HCT116 (cell line): ENCODE measurements around the gene CAMTA2.

ENCODE experiments used
- CEBPB ChIP-seq: IDR thresholded peaks from 2 replicates; pipeline ENCODE4 v1.6.1; 2012; ENCODE audit warnings: low read depth
- EZH2 ChIP-seq: fragments of 200-600 bp; sonication (generic); IDR thresholded peaks from 2 replicates; pipeline ENCODE4 v1.6.1; 2017; ENCODE audit warnings: antibody characterized with exemption, mixed run types
- JUND ChIP-seq: IDR thresholded peaks from 2 replicates; pipeline ENCODE4 v1.6.1; 2012
- POLR2A ChIP-seq: IDR thresholded peaks from 2 replicates; pipeline ENCODE4 v1.7.0; 2011; ENCODE audit warnings: borderline replicate concordance; ENCODE audit not compliant: insufficient read depth, insufficient read length; ENCODE audit errors: extremely low read depth
- RAD21 ChIP-seq: IDR thresholded peaks from 2 replicates; pipeline ENCODE4 v1.6.1; 2012; ENCODE audit warnings: low read depth, mild to moderate bottlenecking
- REST ChIP-seq: IDR thresholded peaks from 2 replicates; pipeline ENCODE4 v1.6.1; 2012; ENCODE audit warnings: low read depth
- SP1 ChIP-seq: IDR thresholded peaks from 2 replicates; pipeline ENCODE4 v1.6.1; 2012; ENCODE audit warnings: low read depth
- SRF ChIP-seq: IDR thresholded peaks from 2 replicates; pipeline ENCODE4 v1.6.1; 2012; ENCODE audit warnings: low read depth
- TCF7L2 ChIP-seq: IDR thresholded peaks from 2 replicates; pipeline ENCODE4 v1.7.0; 2011; ENCODE audit warnings: borderline replicate concordance, inconsistent platforms; ENCODE audit not compliant: insufficient read depth, insufficient read length; ENCODE audit errors: extremely low read depth
- TF ChIP-seq, protein P1 (sequence below), 3 experiments: fragments of 200-600 bp in 1 of 3; sonication (generic) in 1 of 3; IDR thresholded peaks in 2 of 3; conservative IDR thresholded peaks in 1 of 3; 2 replicates each; pipeline ENCODE4 v1.5.1; 2012 to 2017; ENCODE audit warnings: low read depth in 2 of 3, low read length in 2 of 3, antibody characterized with exemption in 1 of 3, borderline replicate concordance in 1 of 3, control low read depth in 1 of 3, mild to moderate bottlenecking in 1 of 3, mixed read lengths in 1 of 3, mixed run types in 1 of 3, moderate library complexity in 1 of 3; ENCODE audit not compliant: insufficient read depth in 1 of 3
- TF ChIP-seq, protein P2 (sequence below): IDR thresholded peaks from 2 replicates; pipeline ENCODE4 v1.6.1; 2011; ENCODE audit warnings: mild to moderate bottlenecking, low read length, moderate library complexity; ENCODE audit not compliant: insufficient replicate concordance; ENCODE audit errors: extremely low read depth

DNA sequence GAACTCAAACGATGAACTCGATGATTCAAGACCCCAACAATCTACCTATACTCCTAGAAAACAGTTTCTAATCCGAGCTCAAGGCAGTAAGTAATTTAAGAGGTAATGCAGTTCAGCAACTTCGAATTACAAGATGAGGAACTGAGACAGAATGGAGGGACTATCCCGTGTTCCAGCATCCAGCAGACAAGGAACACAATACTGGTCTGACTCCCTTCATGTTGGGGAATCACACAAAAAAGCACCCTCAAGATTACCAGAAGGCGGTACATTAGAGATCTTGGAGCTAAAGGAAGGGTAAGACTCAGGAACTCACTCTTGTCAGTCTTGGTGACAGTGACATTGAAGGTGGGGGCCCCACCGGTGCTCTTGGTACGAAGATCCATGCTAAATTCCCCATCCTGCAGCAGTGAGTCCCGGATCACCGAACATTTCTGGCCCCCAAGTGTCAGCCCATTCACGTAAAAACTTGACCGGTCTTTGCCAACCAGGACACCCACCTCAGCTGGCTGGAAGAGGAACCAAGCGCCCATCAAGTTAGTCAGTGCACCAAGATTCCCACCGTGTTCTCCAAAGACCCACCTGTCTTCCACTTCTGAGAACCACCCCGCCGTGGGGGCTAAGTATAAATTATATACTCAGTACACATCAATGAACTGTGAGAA is 41.0 kb downstream of the CAMTA2 start:
- TF ChIP-seq REST (no peak), POLR2A (no peak), TCF7L2 (no peak), SRF (no peak), CEBPB (no peak), JUND (no peak), SP1 (no peak), RAD21 (no peak), EZH2 (no peak)
- TF ChIP-seq, protein P1, sequence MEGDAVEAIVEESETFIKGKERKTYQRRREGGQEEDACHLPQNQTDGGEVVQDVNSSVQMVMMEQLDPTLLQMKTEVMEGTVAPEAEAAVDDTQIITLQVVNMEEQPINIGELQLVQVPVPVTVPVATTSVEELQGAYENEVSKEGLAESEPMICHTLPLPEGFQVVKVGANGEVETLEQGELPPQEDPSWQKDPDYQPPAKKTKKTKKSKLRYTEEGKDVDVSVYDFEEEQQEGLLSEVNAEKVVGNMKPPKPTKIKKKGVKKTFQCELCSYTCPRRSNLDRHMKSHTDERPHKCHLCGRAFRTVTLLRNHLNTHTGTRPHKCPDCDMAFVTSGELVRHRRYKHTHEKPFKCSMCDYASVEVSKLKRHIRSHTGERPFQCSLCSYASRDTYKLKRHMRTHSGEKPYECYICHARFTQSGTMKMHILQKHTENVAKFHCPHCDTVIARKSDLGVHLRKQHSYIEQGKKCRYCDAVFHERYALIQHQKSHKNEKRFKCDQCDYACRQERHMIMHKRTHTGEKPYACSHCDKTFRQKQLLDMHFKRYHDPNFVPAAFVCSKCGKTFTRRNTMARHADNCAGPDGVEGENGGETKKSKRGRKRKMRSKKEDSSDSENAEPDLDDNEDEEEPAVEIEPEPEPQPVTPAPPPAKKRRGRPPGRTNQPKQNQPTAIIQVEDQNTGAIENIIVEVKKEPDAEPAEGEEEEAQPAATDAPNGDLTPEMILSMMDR (IDR thresholded peaks at IDR 0.05 in 2 of 3, conservative IDR thresholded peaks at IDR 0.05 in 1 of 3; ENCODE audit: borderline replicate concordance in 1 of 3, insufficient read depth in 1 of 3, low read depth in 2 of 3, low read length in 2 of 3), result no peak
- TF ChIP-seq, protein P2, sequence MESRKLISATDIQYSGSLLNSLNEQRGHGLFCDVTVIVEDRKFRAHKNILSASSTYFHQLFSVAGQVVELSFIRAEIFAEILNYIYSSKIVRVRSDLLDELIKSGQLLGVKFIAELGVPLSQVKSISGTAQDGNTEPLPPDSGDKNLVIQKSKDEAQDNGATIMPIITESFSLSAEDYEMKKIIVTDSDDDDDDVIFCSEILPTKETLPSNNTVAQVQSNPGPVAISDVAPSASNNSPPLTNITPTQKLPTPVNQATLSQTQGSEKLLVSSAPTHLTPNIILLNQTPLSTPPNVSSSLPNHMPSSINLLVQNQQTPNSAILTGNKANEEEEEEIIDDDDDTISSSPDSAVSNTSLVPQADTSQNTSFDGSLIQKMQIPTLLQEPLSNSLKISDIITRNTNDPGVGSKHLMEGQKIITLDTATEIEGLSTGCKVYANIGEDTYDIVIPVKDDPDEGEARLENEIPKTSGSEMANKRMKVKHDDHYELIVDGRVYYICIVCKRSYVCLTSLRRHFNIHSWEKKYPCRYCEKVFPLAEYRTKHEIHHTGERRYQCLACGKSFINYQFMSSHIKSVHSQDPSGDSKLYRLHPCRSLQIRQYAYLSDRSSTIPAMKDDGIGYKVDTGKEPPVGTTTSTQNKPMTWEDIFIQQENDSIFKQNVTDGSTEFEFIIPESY, result no peak
